ENCODE data around the gene PLA2G7.
A peak's percentile ranks its signal among the peaks of the same experiment; 100 is the strongest.

PLA2G7 gene

DNA sequence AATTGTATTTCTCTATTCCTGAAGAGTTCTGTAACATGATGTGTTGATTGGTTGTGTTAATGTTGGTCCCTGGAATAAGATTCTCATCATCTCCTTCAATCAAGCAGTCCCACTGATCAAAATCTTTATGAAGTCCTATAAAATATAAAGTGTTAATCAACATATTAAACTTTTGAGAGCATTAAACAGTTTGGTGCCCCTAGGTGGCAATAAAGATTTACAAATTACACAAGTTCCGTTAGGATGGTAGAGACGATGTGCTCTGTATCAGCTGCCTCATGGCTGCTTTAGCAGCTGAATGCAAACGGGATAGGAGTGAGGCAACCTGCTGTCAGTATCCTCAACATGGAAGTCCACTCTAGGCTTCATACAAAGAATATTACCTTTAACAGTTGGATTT lies 30.6 kb downstream of the PLA2G7 start:
- Histone ChIP-seq H3K4me1 (ENCODE audit: low read length) (peaks cover 15% of the 10 kb centered on the region), H4K20me1 (ENCODE audit: insufficient read depth, low read length) (no peaks in the 10 kb centered on the region), H3K4me3 (ENCODE audit: low read length) (peak overlapping the region; percentile 11; the same call in 1 of the 2 replicates), H3K9ac (ENCODE audit: low read length) (no peak overlapping the region), H3K27ac (ENCODE audit: low read length) (no peak overlapping the region), H2AFZ (ENCODE audit: low read depth, low read length) (peak overlapping the region; percentile 96), H3K27me3 (ENCODE audit: low read depth, low read length) (peaks cover 27% of the 10 kb centered on the region), H3K79me2 (ENCODE audit: low read length) (no peaks in the 10 kb centered on the region), H3K4me2 (ENCODE audit: low read length) (peak overlapping the region; percentile 62), H3K9me3 (ENCODE audit: insufficient read depth, low read length) (no peaks in the 10 kb centered on the region), H3K36me3 (replicated peaks; ENCODE audit: low read depth, low read length) (no peaks in the 10 kb centered on the region)
- no peak for TF ChIP-seq EZH2phosphoT487 (IDR thresholded peaks at IDR 0.05; ENCODE audit: low read depth)
- TF ChIP-seq, protein P1, sequence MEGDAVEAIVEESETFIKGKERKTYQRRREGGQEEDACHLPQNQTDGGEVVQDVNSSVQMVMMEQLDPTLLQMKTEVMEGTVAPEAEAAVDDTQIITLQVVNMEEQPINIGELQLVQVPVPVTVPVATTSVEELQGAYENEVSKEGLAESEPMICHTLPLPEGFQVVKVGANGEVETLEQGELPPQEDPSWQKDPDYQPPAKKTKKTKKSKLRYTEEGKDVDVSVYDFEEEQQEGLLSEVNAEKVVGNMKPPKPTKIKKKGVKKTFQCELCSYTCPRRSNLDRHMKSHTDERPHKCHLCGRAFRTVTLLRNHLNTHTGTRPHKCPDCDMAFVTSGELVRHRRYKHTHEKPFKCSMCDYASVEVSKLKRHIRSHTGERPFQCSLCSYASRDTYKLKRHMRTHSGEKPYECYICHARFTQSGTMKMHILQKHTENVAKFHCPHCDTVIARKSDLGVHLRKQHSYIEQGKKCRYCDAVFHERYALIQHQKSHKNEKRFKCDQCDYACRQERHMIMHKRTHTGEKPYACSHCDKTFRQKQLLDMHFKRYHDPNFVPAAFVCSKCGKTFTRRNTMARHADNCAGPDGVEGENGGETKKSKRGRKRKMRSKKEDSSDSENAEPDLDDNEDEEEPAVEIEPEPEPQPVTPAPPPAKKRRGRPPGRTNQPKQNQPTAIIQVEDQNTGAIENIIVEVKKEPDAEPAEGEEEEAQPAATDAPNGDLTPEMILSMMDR (IDR thresholded peaks at IDR 0.05; ENCODE audit: low read depth, low read length): peak; percentile 66

DNA sequence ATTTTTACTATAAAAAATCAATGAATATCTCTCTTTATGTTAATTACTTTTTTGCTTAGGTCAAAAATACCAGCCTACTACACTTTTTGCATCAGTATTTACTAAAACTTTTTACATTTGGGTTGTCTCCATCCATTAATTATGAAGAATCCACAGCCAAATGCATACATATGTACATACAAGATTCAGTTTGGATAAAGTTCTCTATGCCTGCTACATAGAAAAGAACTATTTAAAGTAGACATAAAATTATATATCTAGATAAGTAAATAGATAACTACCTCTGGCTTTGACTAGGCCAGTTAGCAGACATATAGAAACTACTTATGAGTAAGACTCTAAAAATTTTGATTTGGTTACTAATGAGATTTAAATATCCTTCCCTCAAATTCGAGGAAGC lies 35.2 kb downstream of the PLA2G7 start:
- peaks cover 27% of the 10 kb centered on the region for H3K27me3 ChIP-seq (ENCODE audit: low read depth, low read length)
- peak overlapping the region; percentile 36 for H3K4me2 ChIP-seq (ENCODE audit: low read length)
- H3K4me3 ChIP-seq (ENCODE audit: low read length): no peak overlapping the region
- H3K9ac ChIP-seq (ENCODE audit: low read length): no peak overlapping the region
- TF ChIP-seq, protein P1 (IDR thresholded peaks at IDR 0.05; ENCODE audit: low read depth, low read length): no peak
- TF ChIP-seq EZH2phosphoT487 (IDR thresholded peaks at IDR 0.05; ENCODE audit: low read depth): no peak
- H3K27ac ChIP-seq (ENCODE audit: low read length): no peak overlapping the region
- no peaks in the 10 kb centered on the region for H3K9me3 ChIP-seq (ENCODE audit: insufficient read depth, low read length)
- no peak overlapping the region for H2AFZ ChIP-seq (ENCODE audit: low read depth, low read length)
- no peaks in the 10 kb centered on the region for H4K20me1 ChIP-seq (ENCODE audit: insufficient read depth, low read length)
- H3K36me3 ChIP-seq (replicated peaks; ENCODE audit: low read depth, low read length): no peaks in the 10 kb centered on the region
- H3K79me2 ChIP-seq (ENCODE audit: low read length): no peaks in the 10 kb centered on the region
- peaks cover 22% of the 10 kb centered on the region for H3K4me1 ChIP-seq (ENCODE audit: low read length)

DNA sequence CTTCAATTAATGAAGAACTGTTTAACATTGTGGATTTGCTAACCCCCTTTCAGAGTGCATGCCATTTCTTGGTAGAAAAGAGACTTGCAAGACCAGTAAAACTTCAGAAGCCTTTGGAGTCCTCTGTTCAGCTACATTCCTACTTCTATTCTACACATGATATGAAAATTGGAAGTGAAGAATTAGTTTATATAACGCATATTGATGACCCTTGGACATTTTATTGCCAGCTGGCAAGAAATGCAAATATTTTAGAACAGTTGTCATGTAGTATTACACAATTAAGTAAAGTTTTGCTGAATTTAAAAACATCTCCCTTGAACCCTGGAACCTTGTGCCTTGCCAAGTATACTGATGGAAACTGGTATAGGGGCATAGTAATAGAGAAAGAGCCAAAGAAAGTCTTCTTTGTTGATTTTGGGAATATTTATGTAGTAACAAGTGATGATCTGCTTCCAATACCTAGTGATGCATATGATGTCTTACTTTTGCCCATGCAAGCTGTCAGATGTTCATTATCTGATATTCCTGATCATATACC lies 44.2 kb downstream of the PLA2G7 start:
- Histone ChIP-seq H3K27ac (ENCODE audit: low read length) (no peak overlapping the region), H3K4me2 (ENCODE audit: low read length) (no peak overlapping the region), H3K4me1 (ENCODE audit: low read length) (no peaks in the 10 kb centered on the region), H3K79me2 (ENCODE audit: low read length) (no peaks in the 10 kb centered on the region), H2AFZ (ENCODE audit: low read depth, low read length) (no peak overlapping the region), H3K9ac (ENCODE audit: low read length) (no peak overlapping the region), H3K36me3 (replicated peaks; ENCODE audit: low read depth, low read length) (no peaks in the 10 kb centered on the region), H3K4me3 (ENCODE audit: low read length) (no peak overlapping the region), H3K27me3 (ENCODE audit: low read depth, low read length) (peaks cover 29% of the 10 kb centered on the region), H3K9me3 (ENCODE audit: insufficient read depth, low read length) (no peaks in the 10 kb centered on the region), H4K20me1 (ENCODE audit: insufficient read depth, low read length) (no peaks in the 10 kb centered on the region)
- TF ChIP-seq EZH2phosphoT487 (IDR thresholded peaks at IDR 0.05; ENCODE audit: low read depth): no peak
- TF ChIP-seq, protein P1 (IDR thresholded peaks at IDR 0.05; ENCODE audit: low read depth, low read length): no peak

DNA sequence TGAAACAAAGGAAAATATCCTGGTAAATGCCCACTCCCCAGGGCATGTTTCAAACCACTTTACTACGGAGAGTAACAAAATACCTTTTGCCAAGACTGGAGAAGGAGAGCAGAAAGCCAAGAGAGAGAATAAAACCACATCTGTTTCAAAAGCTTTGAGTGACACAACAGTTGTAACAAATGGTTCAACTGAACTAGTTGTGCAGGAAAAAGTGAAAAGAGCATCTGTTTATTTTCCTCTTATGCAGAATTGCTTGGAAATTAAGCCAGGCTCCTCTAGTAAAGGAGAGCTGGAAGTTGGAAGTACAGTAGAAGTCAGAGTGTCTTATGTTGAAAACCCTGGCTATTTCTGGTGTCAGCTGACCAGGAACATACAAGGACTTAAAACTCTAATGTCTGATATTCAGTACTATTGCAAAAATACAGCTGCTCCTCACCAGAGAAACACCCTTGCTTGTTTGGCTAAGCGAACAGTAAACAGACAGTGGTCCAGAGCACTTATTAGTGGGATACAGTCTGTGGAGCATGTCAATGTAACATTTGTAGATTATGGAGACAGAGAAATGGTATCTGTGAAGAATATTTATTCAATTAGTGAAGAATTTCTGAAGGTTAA lies 44.9 kb downstream of the PLA2G7 start:
- H2AFZ ChIP-seq (ENCODE audit: low read depth, low read length): no peak overlapping the region
- H3K27ac ChIP-seq (ENCODE audit: low read length): no peak overlapping the region
- H3K27me3 ChIP-seq (ENCODE audit: low read depth, low read length): peaks cover 26% of the 10 kb centered on the region
- no peaks in the 10 kb centered on the region for H3K4me1 ChIP-seq (ENCODE audit: low read length)
- H3K79me2 ChIP-seq (ENCODE audit: low read length): no peaks in the 10 kb centered on the region
- TF ChIP-seq EZH2phosphoT487 (IDR thresholded peaks at IDR 0.05; ENCODE audit: low read depth): no peak
- TF ChIP-seq, protein P1 (IDR thresholded peaks at IDR 0.05; ENCODE audit: low read depth, low read length): no peak
- no peak overlapping the region for H3K4me3 ChIP-seq (ENCODE audit: low read length)
- no peak overlapping the region for H3K4me2 ChIP-seq (ENCODE audit: low read length)
- H3K36me3 ChIP-seq (replicated peaks; ENCODE audit: low read depth, low read length): no peaks in the 10 kb centered on the region
- no peaks in the 10 kb centered on the region for H4K20me1 ChIP-seq (ENCODE audit: insufficient read depth, low read length)
- no peak overlapping the region for H3K9ac ChIP-seq (ENCODE audit: low read length)
- no peaks in the 10 kb centered on the region for H3K9me3 ChIP-seq (ENCODE audit: insufficient read depth, low read length)

All from OCI-LY3 (cell line).